ENCODE results near the gene PVALB. TPM values are rescaled to one million over a fixed set of nuclear protein-coding genes. Genes with fewer than 3 reads are reported as not detected.

The PVALB gene
- total and polyA plus RNA-seq, 2 donors (not counting 3 experiments of a cell fraction or from before 2014, with no cell fraction given): not detected

GRCh38 chr22:36758792-36759271, 58.0 kb downstream of the PVALB start:
- TF ChIP-seq JUN (IDR thresholded peaks at IDR 0.05; ENCODE audit: borderline replicate concordance, insufficient read depth, insufficient read length, low read depth) (no peak), POLR2A (IDR thresholded peaks at IDR 0.05; ENCODE audit: low read depth, low read length) (no peak), FOS (IDR thresholded peaks at IDR 0.05; ENCODE audit: borderline replicate concordance, insufficient read depth, low read length) (no peak), POLR2AphosphoS5 (IDR thresholded peaks at IDR 0.05; ENCODE audit: insufficient read depth, low read depth, low read length) (no peak), GATA2 (IDR thresholded peaks at IDR 0.05; ENCODE audit: insufficient read depth, insufficient read length, low read depth, low read length) (no peak), MYC (IDR thresholded peaks at IDR 0.05; ENCODE audit: low read depth, low read length) (no peak), EZH2 (IDR thresholded peaks at IDR 0.05; ENCODE audit: borderline replicate concordance, low read depth, low read length, severe bottlenecking) (no peak)
- TF ChIP-seq, protein P1, sequence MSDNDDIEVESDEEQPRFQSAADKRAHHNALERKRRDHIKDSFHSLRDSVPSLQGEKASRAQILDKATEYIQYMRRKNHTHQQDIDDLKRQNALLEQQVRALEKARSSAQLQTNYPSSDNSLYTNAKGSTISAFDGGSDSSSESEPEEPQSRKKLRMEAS (IDR thresholded peaks at IDR 0.05; ENCODE audit: insufficient read depth, insufficient read length): no peak
- TF ChIP-seq, protein P2, sequence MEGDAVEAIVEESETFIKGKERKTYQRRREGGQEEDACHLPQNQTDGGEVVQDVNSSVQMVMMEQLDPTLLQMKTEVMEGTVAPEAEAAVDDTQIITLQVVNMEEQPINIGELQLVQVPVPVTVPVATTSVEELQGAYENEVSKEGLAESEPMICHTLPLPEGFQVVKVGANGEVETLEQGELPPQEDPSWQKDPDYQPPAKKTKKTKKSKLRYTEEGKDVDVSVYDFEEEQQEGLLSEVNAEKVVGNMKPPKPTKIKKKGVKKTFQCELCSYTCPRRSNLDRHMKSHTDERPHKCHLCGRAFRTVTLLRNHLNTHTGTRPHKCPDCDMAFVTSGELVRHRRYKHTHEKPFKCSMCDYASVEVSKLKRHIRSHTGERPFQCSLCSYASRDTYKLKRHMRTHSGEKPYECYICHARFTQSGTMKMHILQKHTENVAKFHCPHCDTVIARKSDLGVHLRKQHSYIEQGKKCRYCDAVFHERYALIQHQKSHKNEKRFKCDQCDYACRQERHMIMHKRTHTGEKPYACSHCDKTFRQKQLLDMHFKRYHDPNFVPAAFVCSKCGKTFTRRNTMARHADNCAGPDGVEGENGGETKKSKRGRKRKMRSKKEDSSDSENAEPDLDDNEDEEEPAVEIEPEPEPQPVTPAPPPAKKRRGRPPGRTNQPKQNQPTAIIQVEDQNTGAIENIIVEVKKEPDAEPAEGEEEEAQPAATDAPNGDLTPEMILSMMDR (IDR thresholded peaks at IDR 0.05; ENCODE audit: extremely low read depth in 1 of 2, insufficient read depth in 1 of 2, low read depth in 1 of 2, low read length in 2 of 2): no peak
- Histone ChIP-seq H3K9me1 (replicated peaks; ENCODE audit: control insufficient read depth, extremely low read depth, insufficient read depth, low read length) (no peaks in the 10 kb centered on the region), H3K9me3 (replicated peaks; ENCODE audit: control insufficient read depth, insufficient read depth, low read length) (no peaks in the 10 kb centered on the region), H3K9ac (replicated peaks; ENCODE audit: extremely low read depth, insufficient read depth, low read length) (no peak overlapping the region), H4K20me1 (replicated peaks; ENCODE audit: control insufficient read depth, extremely low read depth, insufficient read depth, low read length) (no peaks in the 10 kb centered on the region), H3K36me3 (ENCODE audit: control insufficient read depth in 2 of 2, extremely low read depth in 1 of 2, insufficient read depth in 2 of 2, low read length in 2 of 2) (peaks cover 0 to 4% of the 10 kb centered on the region in 2 experiments), H2AFZ (ENCODE audit: low read depth, low read length) (no peak overlapping the region), H3K27ac (ENCODE audit: insufficient read depth, low read depth, low read length) (no peak overlapping the region), H3K79me2 (ENCODE audit: control insufficient read depth, insufficient read depth, low read length) (no peaks in the 10 kb centered on the region), H3K4me3 (replicated peaks in 1 of 3; ENCODE audit: insufficient read depth in 1 of 3, low read depth in 1 of 3, low read length in 3 of 3) (no peak overlapping the region), H3K4me1 (ENCODE audit: control insufficient read depth, extremely low read depth, insufficient read depth, low read length) (no peaks in the 10 kb centered on the region), H3K4me2 (ENCODE audit: insufficient read depth, low read length) (no peak overlapping the region), H3K27me3 (ENCODE audit: control insufficient read depth in 2 of 2, insufficient read depth in 2 of 2, low read length in 2 of 2) (no peaks in the 10 kb centered on the region)
- DNase-seq (ENCODE audit: low read depth, low spot score) (no peak), FAIRE-seq (no peak)
- intact Hi-C loops (cut with micrococcal nuclease) (loop anchor here (5.0 kb wide), 1 partner anchor 217 kb away; no protein-coding TSS in a partner anchor), dilution Hi-C loops (cut with MboI; ENCODE audit: extremely low pct_ligation_motif_present, low sequenced_read_pairs) (no loop called here)
- ChIA-PET POLR2A (no interaction called here), CTCF (interaction anchor here (0.7 to 6.4 kb wide), 6 partner anchors 9 to 218 kb away, joined by 3 to 75 read pairs (median 9); partner anchors contain the start of gene IFT27)
- BruUV-seq (replicated peaks): no TSS peak
